Measurements from ENCODE around the gene PRKCA. TPM values are rescaled to one million over a fixed set of nuclear protein-coding genes. Genes with fewer than 3 reads are reported as not detected.

The PRKCA gene
- total RNA-seq, 1 experiment from 2014 or later: 22.6 TPM

- CTCF ChIA-PET: no interaction called here
- Histone ChIP-seq H3K9me3 (ENCODE audit: low read length) (0 out of 2 replicates have a peak, but pooled peaks cover 4% of the 10 kb centered on the region), H3K36me3 (ENCODE audit: low read depth, low read length) (peaks cover 20% of the 10 kb centered on the region), H4K20me1 (ENCODE audit: low read length) (peaks cover 4% of the 10 kb centered on the region; the same call in 1 of the 2 replicates), H3K4me2 (ENCODE audit: low read length) (no peak overlapping the region), H2AFZ (ENCODE audit: low read length) (no peak overlapping the region), H3K4me1 (ENCODE audit: insufficient read depth, low read length) (peaks cover 16% of the 10 kb centered on the region), H3K9me2 (replicated peaks; ENCODE audit: low read length) (no peaks in the 10 kb centered on the region), H3K79me2 (ENCODE audit: low read length) (no peaks in the 10 kb centered on the region), H3K27ac (ENCODE audit: low read length) (no peak overlapping the region), H3F3A (ENCODE audit: low read length, unreplicated experiment) (no peaks in the 10 kb centered on the region), H3K9ac (ENCODE audit: low read length) (no peak overlapping the region), H3K4me3 (ENCODE audit: low read length) (no peak overlapping the region), H3K27me3 (ENCODE audit: low read length) (no peaks in the 10 kb centered on the region)
- POLR2A ChIA-PET (ENCODE audit: unreplicated experiment): no interaction called here
- no TSS peak for BruUV-seq (replicated peaks)
- no peak for TF ChIP-seq CTCF (conservative IDR thresholded peaks at IDR 0.05; ENCODE audit: low read depth, low read length)
- TF ChIP-seq EZH2phosphoT487 (IDR thresholded peaks at IDR 0.05; ENCODE audit: borderline replicate concordance, low read length): no peak
- TF ChIP-seq EZH2 (IDR thresholded peaks at IDR 0.05; ENCODE audit: low read length, unreplicated experiment): no peak
- DNase-seq: no peak
- intact Hi-C loops (cut with micrococcal nuclease): no loop called here
- no peak for ATAC-seq
Measured at GRCh38 chr17:66701462-66701861, 399.0 kb downstream of the PRKCA start.

GRCh38 chr17:66702106-66702936 lies 399.9 kb downstream of the PRKCA start:
- no peaks in the 10 kb centered on the region for H3K79me2 ChIP-seq (ENCODE audit: low read length)
- peaks cover 12% of the 10 kb centered on the region for H3K36me3 ChIP-seq (ENCODE audit: low read depth, low read length)
- no peaks in the 10 kb centered on the region for H3K27me3 ChIP-seq (ENCODE audit: low read length)
- no peak overlapping the region for H3K9ac ChIP-seq (ENCODE audit: low read length)
- peaks cover 16% of the 10 kb centered on the region for H3K4me1 ChIP-seq (ENCODE audit: insufficient read depth, low read length)
- BruUV-seq (replicated peaks): no TSS peak
- H3K4me2 ChIP-seq (ENCODE audit: low read length): peak overlapping the region; percentile 63
- H3K9me3 ChIP-seq (ENCODE audit: low read length): 0 out of 2 replicates have a peak, but pooled peaks cover 4% of the 10 kb centered on the region
- CTCF ChIA-PET: no interaction called here
- DNase-seq (peak; percentile 94), ATAC-seq (peak; percentile 99)
- H4K20me1 ChIP-seq (ENCODE audit: low read length): peaks cover 4% of the 10 kb centered on the region; the same call in 1 of the 2 replicates
- TF ChIP-seq EZH2 (IDR thresholded peaks at IDR 0.05; ENCODE audit: low read length, unreplicated experiment) (no peak), CTCF (conservative IDR thresholded peaks at IDR 0.05; ENCODE audit: low read depth, low read length) (no peak), EZH2phosphoT487 (IDR thresholded peaks at IDR 0.05; ENCODE audit: borderline replicate concordance, low read length) (no peak)
- H3K9me2 ChIP-seq (replicated peaks; ENCODE audit: low read length): no peaks in the 10 kb centered on the region
- H3K27ac ChIP-seq (ENCODE audit: low read length): peak overlapping the region; percentile 60
- H3K4me3 ChIP-seq (ENCODE audit: low read length): no peak overlapping the region
- no peaks in the 10 kb centered on the region for H3F3A ChIP-seq (ENCODE audit: low read length, unreplicated experiment)
- no peak overlapping the region for H2AFZ ChIP-seq (ENCODE audit: low read length)
- intact Hi-C loops (cut with micrococcal nuclease): no loop called here
- POLR2A ChIA-PET (ENCODE audit: unreplicated experiment): no interaction called here
